ENCODE measurements around the gene AMY1C. TPM values are rescaled to one million over a fixed set of nuclear protein-coding genes. Genes with fewer than 3 reads are reported as not detected.
"Not testable (repeated sequence)": the region's sequence is repeated elsewhere in the genome, so short reads cannot be mapped to it uniquely, and the experiment has no call there.

Gene AMY1C
- total RNA-seq (2022) (not detected in 2 replicates), Bru-seq, nascent RNA (not detected), BruChase-seq, experiment 1, labeled RNA remaining after a 6-hour chase (not detected), BruChase-seq, experiment 2, labeled RNA remaining after a 2-hour chase (not detected)
- long read RNA-seq = 0 reads

GRCh38 chr1:103749598-103749997 is at the start of gene AMY1C:
AMY1C (plus strand) TSS chr1:103749898; CDS start chr1:103750470, 572 bp downstream.
- H3K27ac Mint-ChIP-seq (ENCODE audit: low read depth, unreplicated experiment); H3K4me3 Mint-ChIP-seq (ENCODE audit: unreplicated experiment); BruUV-seq (replicated peaks); CTCF ChIA-PET; H3K4me1 Mint-ChIP-seq (ENCODE audit: insufficient read depth, unreplicated experiment); intact Hi-C loops (cut with micrococcal nuclease); H3K27me3 Mint-ChIP-seq (ENCODE audit: insufficient read depth, unreplicated experiment); POLR2A ChIA-PET; H3K9me3 Mint-ChIP-seq (ENCODE audit: unreplicated experiment); DNase-seq (ENCODE audit: unreplicated experiment); H3K36me3 Mint-ChIP-seq (ENCODE audit: insufficient read depth, unreplicated experiment): not testable (repeated sequence)

GRCh38 chr1:103700669-103701068 is 49.0 kb upstream of the AMY1C start:
- BruUV-seq (replicated peaks); H3K27ac Mint-ChIP-seq (ENCODE audit: low read depth, unreplicated experiment); H3K36me3 Mint-ChIP-seq (ENCODE audit: insufficient read depth, unreplicated experiment); H3K4me1 Mint-ChIP-seq (ENCODE audit: insufficient read depth, unreplicated experiment); H3K4me3 Mint-ChIP-seq (ENCODE audit: unreplicated experiment); H3K9me3 Mint-ChIP-seq (ENCODE audit: unreplicated experiment); H3K27me3 Mint-ChIP-seq (ENCODE audit: insufficient read depth, unreplicated experiment); CTCF ChIA-PET; DNase-seq (ENCODE audit: unreplicated experiment); intact Hi-C loops (cut with micrococcal nuclease); POLR2A ChIA-PET: not testable (repeated sequence)

- POLR2A ChIA-PET; CTCF ChIA-PET; H3K36me3 Mint-ChIP-seq (ENCODE audit: insufficient read depth, unreplicated experiment); intact Hi-C loops (cut with micrococcal nuclease); H3K27me3 Mint-ChIP-seq (ENCODE audit: insufficient read depth, unreplicated experiment); H3K4me1 Mint-ChIP-seq (ENCODE audit: insufficient read depth, unreplicated experiment); BruUV-seq (replicated peaks); H3K9me3 Mint-ChIP-seq (ENCODE audit: unreplicated experiment); DNase-seq (ENCODE audit: unreplicated experiment); H3K4me3 Mint-ChIP-seq (ENCODE audit: unreplicated experiment); H3K27ac Mint-ChIP-seq (ENCODE audit: low read depth, unreplicated experiment): not testable (repeated sequence)
Observed at GRCh38 chr1:103701256-103701655, 48.4 kb upstream of the AMY1C start.

GRCh38 chr1:103707670-103708069 is 42.0 kb upstream of the AMY1C start:
- BruUV-seq (replicated peaks); POLR2A ChIA-PET; H3K27me3 Mint-ChIP-seq (ENCODE audit: insufficient read depth, unreplicated experiment); H3K36me3 Mint-ChIP-seq (ENCODE audit: insufficient read depth, unreplicated experiment); DNase-seq (ENCODE audit: unreplicated experiment); H3K4me1 Mint-ChIP-seq (ENCODE audit: insufficient read depth, unreplicated experiment); H3K4me3 Mint-ChIP-seq (ENCODE audit: unreplicated experiment); CTCF ChIA-PET; intact Hi-C loops (cut with micrococcal nuclease); H3K27ac Mint-ChIP-seq (ENCODE audit: low read depth, unreplicated experiment); H3K9me3 Mint-ChIP-seq (ENCODE audit: unreplicated experiment): not testable (repeated sequence)

GRCh38 chr1:103710381-103710780 is 39.3 kb upstream of the AMY1C start:
- H3K27me3 Mint-ChIP-seq (ENCODE audit: insufficient read depth, unreplicated experiment); CTCF ChIA-PET; intact Hi-C loops (cut with micrococcal nuclease); POLR2A ChIA-PET; H3K4me3 Mint-ChIP-seq (ENCODE audit: unreplicated experiment); H3K36me3 Mint-ChIP-seq (ENCODE audit: insufficient read depth, unreplicated experiment); BruUV-seq (replicated peaks); H3K9me3 Mint-ChIP-seq (ENCODE audit: unreplicated experiment); H3K27ac Mint-ChIP-seq (ENCODE audit: low read depth, unreplicated experiment); DNase-seq (ENCODE audit: unreplicated experiment); H3K4me1 Mint-ChIP-seq (ENCODE audit: insufficient read depth, unreplicated experiment): not testable (repeated sequence)

- BruUV-seq (replicated peaks); H3K9me3 Mint-ChIP-seq (ENCODE audit: unreplicated experiment); H3K27ac Mint-ChIP-seq (ENCODE audit: low read depth, unreplicated experiment); CTCF ChIA-PET; H3K4me1 Mint-ChIP-seq (ENCODE audit: insufficient read depth, unreplicated experiment); intact Hi-C loops (cut with micrococcal nuclease); DNase-seq (ENCODE audit: unreplicated experiment); H3K4me3 Mint-ChIP-seq (ENCODE audit: unreplicated experiment); POLR2A ChIA-PET; H3K27me3 Mint-ChIP-seq (ENCODE audit: insufficient read depth, unreplicated experiment); H3K36me3 Mint-ChIP-seq (ENCODE audit: insufficient read depth, unreplicated experiment): not testable (repeated sequence)
Observed at GRCh38 chr1:103717404-103717803, 32.3 kb upstream of the AMY1C start.

- H3K27ac Mint-ChIP-seq (ENCODE audit: low read depth, unreplicated experiment); intact Hi-C loops (cut with micrococcal nuclease); H3K4me1 Mint-ChIP-seq (ENCODE audit: insufficient read depth, unreplicated experiment); H3K9me3 Mint-ChIP-seq (ENCODE audit: unreplicated experiment); POLR2A ChIA-PET; DNase-seq (ENCODE audit: unreplicated experiment); H3K36me3 Mint-ChIP-seq (ENCODE audit: insufficient read depth, unreplicated experiment); BruUV-seq (replicated peaks); CTCF ChIA-PET; H3K27me3 Mint-ChIP-seq (ENCODE audit: insufficient read depth, unreplicated experiment); H3K4me3 Mint-ChIP-seq (ENCODE audit: unreplicated experiment): not testable (repeated sequence)
Observed at GRCh38 chr1:103721473-103721872, 28.2 kb upstream of the AMY1C start.

GRCh38 chr1:103735334-103735733 is 14.4 kb upstream of the AMY1C start:
- H3K4me3 Mint-ChIP-seq (ENCODE audit: unreplicated experiment); H3K27me3 Mint-ChIP-seq (ENCODE audit: insufficient read depth, unreplicated experiment); H3K4me1 Mint-ChIP-seq (ENCODE audit: insufficient read depth, unreplicated experiment); BruUV-seq (replicated peaks); H3K36me3 Mint-ChIP-seq (ENCODE audit: insufficient read depth, unreplicated experiment); POLR2A ChIA-PET; H3K27ac Mint-ChIP-seq (ENCODE audit: low read depth, unreplicated experiment); DNase-seq (ENCODE audit: unreplicated experiment); intact Hi-C loops (cut with micrococcal nuclease); H3K9me3 Mint-ChIP-seq (ENCODE audit: unreplicated experiment); CTCF ChIA-PET: not testable (repeated sequence)

- BruUV-seq (replicated peaks); H3K27ac Mint-ChIP-seq (ENCODE audit: low read depth, unreplicated experiment); H3K27me3 Mint-ChIP-seq (ENCODE audit: insufficient read depth, unreplicated experiment); CTCF ChIA-PET; intact Hi-C loops (cut with micrococcal nuclease); H3K4me1 Mint-ChIP-seq (ENCODE audit: insufficient read depth, unreplicated experiment); H3K4me3 Mint-ChIP-seq (ENCODE audit: unreplicated experiment); H3K36me3 Mint-ChIP-seq (ENCODE audit: insufficient read depth, unreplicated experiment); DNase-seq (ENCODE audit: unreplicated experiment); POLR2A ChIA-PET; H3K9me3 Mint-ChIP-seq (ENCODE audit: unreplicated experiment): not testable (repeated sequence)
Observed at GRCh38 chr1:103738031-103738430, 11.7 kb upstream of the AMY1C start.

GRCh38 chr1:103744449-103744848 is 5.2 kb upstream of the AMY1C start:
- H3K9me3 Mint-ChIP-seq (ENCODE audit: unreplicated experiment); intact Hi-C loops (cut with micrococcal nuclease); H3K27ac Mint-ChIP-seq (ENCODE audit: low read depth, unreplicated experiment); POLR2A ChIA-PET; CTCF ChIA-PET; H3K4me3 Mint-ChIP-seq (ENCODE audit: unreplicated experiment); H3K4me1 Mint-ChIP-seq (ENCODE audit: insufficient read depth, unreplicated experiment); H3K36me3 Mint-ChIP-seq (ENCODE audit: insufficient read depth, unreplicated experiment); BruUV-seq (replicated peaks); H3K27me3 Mint-ChIP-seq (ENCODE audit: insufficient read depth, unreplicated experiment); DNase-seq (ENCODE audit: unreplicated experiment): not testable (repeated sequence)

All from MCF 10A (cell line).